HepG2 (cell line): ENCODE measurements around the gene GMPPA. TPM values are rescaled to one million over a fixed set of nuclear protein-coding genes. Genes with fewer than 3 reads are reported as not detected.
A peak's percentile ranks its signal among the peaks of the same experiment; 100 is the strongest.

Experiments used
- ATM ChIP-seq: fragments of 450-650 bp; IDR thresholded peaks from 2 replicates; pipeline ENCODE4 v1.7.1; 2017; ENCODE audit warnings: mild to moderate bottlenecking, borderline replicate concordance
- CBX5 ChIP-seq: sonication (generic); formaldehyde crosslinking; IDR thresholded peaks from 2 replicates; pipeline ENCODE4 v1.4.0; 2020; ENCODE audit warnings: missing genetic modification reagents, borderline replicate concordance
- CHCHD3 ChIP-seq: sonication (generic); formaldehyde crosslinking; IDR thresholded peaks from 2 replicates; pipeline ENCODE4 v1.8.0; 2022; ENCODE audit warnings: mild to moderate bottlenecking, missing genetic modification reagents, moderate library complexity
- HIVEP1 ChIP-seq: sonication (generic); formaldehyde crosslinking; IDR thresholded peaks from 2 replicates; pipeline ENCODE4 v1.4.0; 2020; ENCODE audit warnings: mild to moderate bottlenecking, missing genetic modification reagents
- ISX ChIP-seq: sonication (generic); formaldehyde crosslinking; conservative IDR thresholded peaks from 2 replicates; pipeline ENCODE4 v1.5.0; 2020; ENCODE audit warnings: missing genetic modification reagents
- JUND ChIP-seq: sonication (generic); formaldehyde crosslinking; IDR thresholded peaks from 2 replicates; pipeline ENCODE4 v1.8.0; 2022; ENCODE audit warnings: mild to moderate bottlenecking, missing genetic modification reagents
- MXD4 ChIP-seq: IDR thresholded peaks from 2 replicates; pipeline ENCODE4 v1.6.1; 2016; ENCODE audit warnings: mild to moderate bottlenecking, missing biosample characterization, missing genetic modification reagents
- RBM22 ChIP-seq: fragments of 200-400 bp; formaldehyde crosslinking; optimal IDR thresholded peaks from 2 replicates; pipeline ENCODE3; 2017; ENCODE audit warnings: mild to moderate bottlenecking, low read length, moderate library complexity
- REXO4 ChIP-seq: sonication (generic); formaldehyde crosslinking; IDR thresholded peaks from 2 replicates; pipeline ENCODE4 v1.8.0; 2022; ENCODE audit warnings: missing genetic modification reagents, mild to moderate bottlenecking, borderline replicate concordance
- SPEN ChIP-seq: sonication (generic); formaldehyde crosslinking; IDR thresholded peaks from 2 replicates; pipeline ENCODE4 v1.5.1; 2020; ENCODE audit warnings: low read depth, mild to moderate bottlenecking, missing genetic modification reagents
- ZNF143 ChIP-seq: sonication (generic); formaldehyde crosslinking; IDR thresholded peaks from 2 replicates; pipeline ENCODE4 v1.4.0; 2020; ENCODE audit warnings: missing genetic modification reagents
- ZNF331 ChIP-seq: sonication (generic); formaldehyde crosslinking; IDR thresholded peaks from 2 replicates; pipeline ENCODE4 v1.4.0; 2020; ENCODE audit warnings: missing genetic modification reagents
- ZNF484 ChIP-seq: sonication (generic); formaldehyde crosslinking; IDR thresholded peaks from 2 replicates; pipeline ENCODE4 v1.5.1; 2020; ENCODE audit warnings: mild to moderate bottlenecking, low read depth, missing genetic modification reagents, borderline replicate concordance
- ZNF841 ChIP-seq: sonication (generic); formaldehyde crosslinking; IDR thresholded peaks from 2 replicates; pipeline ENCODE4 v1.8.1; 2023; ENCODE audit warnings: missing genetic modification reagents, borderline replicate concordance
- polyA plus RNA-seq, 8 experiments: library from polyadenylated mRNA; depleted of rRNA in 3 of 8; stranded (reverse) in 7 of 8; unstranded in 1 of 8; fragments of >200 nt; fragmentation: Illumina TruSeq in 4 of 8; extraction: Trizol in 4 of 8; gene quantifications; 2 replicates each; pipeline versions ENCODE4 v1.2.1 to v1.2.3, GENCODE V29; 2011 to 2016; ENCODE audit warnings: low read depth in 4 of 8, missing spikeins in 1 of 8, mixed read lengths in 1 of 8; ENCODE audit not compliant: insufficient read depth in 1 of 8
- total RNA-seq, 5 experiments: library from RNA; depleted of rRNA; stranded (reverse); fragments of >200 nt; fragmentation: Illumina TruSeq; extraction: Trizol; gene quantifications; 2 replicates each; pipeline ENCODE4 v1.2.3, GENCODE V29; 2016; ENCODE audit warnings: low read depth in 1 of 5
- TF ChIP-seq, protein P1 (sequence below): IDR thresholded peaks from 2 replicates; pipeline ENCODE4 v1.4.0; 2020; ENCODE audit warnings: mild to moderate bottlenecking, missing genetic modification reagents
- TF ChIP-seq, protein P2 (sequence below): sonication (generic); formaldehyde crosslinking; IDR thresholded peaks from 2 replicates; pipeline ENCODE4 v1.8.1; 2022; ENCODE audit warnings: low read depth, mild to moderate bottlenecking, missing genetic modification reagents
- TF ChIP-seq, protein P3 (sequence below), 2 experiments: sonication (generic) in 1 of 2; formaldehyde crosslinking in 1 of 2; IDR thresholded peaks; 2 replicates each; pipeline versions ENCODE4 v1.5.1 to v1.6.1; 2011 to 2020; ENCODE audit warnings: borderline replicate concordance in 1 of 2, low read depth in 1 of 2, low read length in 1 of 2, mild to moderate bottlenecking in 1 of 2, missing genetic modification reagents in 1 of 2, moderate library complexity in 1 of 2
- TF ChIP-seq, protein P4 (sequence below): sonication (generic); formaldehyde crosslinking; conservative IDR thresholded peaks from 2 replicates; pipeline ENCODE4 v1.8.1; 2023; ENCODE audit warnings: missing genetic modification reagents

The GMPPA gene
- total and polyA plus RNA-seq, 2 of the 13 experiments (the other 11 are each of a cell fraction or from before 2014, with no cell fraction given) = 81.1 to 106 TPM

DNA sequence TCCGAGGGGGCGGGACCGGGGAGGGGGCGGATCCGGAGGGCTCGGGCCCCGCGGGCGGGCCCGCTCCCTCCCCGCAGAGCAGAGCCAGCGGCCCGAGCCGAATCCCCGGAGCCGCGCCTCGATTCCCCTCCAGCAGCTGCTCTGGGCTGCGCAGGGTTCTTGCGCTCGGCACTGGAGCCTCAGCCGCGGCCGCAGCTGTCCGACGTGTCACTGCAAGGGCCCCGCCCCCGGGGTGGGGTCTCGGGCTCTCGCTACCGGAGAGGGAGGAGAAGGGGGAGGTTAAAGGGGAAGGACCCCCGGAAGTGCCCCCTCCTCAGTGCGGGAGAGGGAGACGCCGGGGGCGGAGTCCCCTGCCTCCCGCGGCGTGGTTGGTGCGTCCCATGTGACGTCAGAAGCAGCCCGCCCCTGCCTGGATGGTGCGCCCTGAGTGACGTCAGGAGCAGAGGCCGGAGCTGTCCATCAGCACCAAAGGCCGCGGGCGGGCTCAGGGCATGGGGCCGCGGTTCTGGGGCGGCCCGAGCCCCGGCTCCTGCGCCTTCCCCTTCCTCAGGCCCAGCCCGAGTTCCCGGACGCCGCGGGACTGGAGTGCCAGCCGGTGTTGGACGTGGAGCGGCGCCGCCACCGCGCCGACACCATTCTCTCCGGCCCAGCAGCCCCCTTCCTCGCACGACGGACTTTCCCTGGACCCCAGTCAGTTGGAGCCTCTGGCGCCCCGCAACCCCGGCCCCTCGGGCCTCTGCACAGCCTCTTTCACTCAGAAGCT, 45.1 kb downstream of the GMPPA start, which contains the start of the genes CHPF and TMEM198 (continued):
- TF ChIP-seq ZNF484 (CRISPR knock-in tag) (no peak), RBM22 (peak; percentile 50), SPEN (peak; percentile 91), ZNF331 (CRISPR knock-in tag) (peak; percentile 68), ATM (no peak), CBX5 (CRISPR knock-in tag) (peak; percentile 72; the same call in 1 of the 2 replicates), JUND (CRISPR knock-in tag) (peak; percentile 73), ZNF143 (CRISPR knock-in tag) (no peak), ZNF841 (0 out of 2 replicates have a peak, but pooled peaks have one; percentile 19), MXD4 (peak; percentile 81), HIVEP1 (peak; percentile 96), ISX (CRISPR knock-in tag) (peak; percentile 87; the same call in 1 of the 2 replicates), CHCHD3 (CRISPR knock-in tag) (no peak), REXO4 (CRISPR knock-in tag) (peak; percentile 40; the same call in 1 of the 2 replicates)
- TF ChIP-seq, protein P1, sequence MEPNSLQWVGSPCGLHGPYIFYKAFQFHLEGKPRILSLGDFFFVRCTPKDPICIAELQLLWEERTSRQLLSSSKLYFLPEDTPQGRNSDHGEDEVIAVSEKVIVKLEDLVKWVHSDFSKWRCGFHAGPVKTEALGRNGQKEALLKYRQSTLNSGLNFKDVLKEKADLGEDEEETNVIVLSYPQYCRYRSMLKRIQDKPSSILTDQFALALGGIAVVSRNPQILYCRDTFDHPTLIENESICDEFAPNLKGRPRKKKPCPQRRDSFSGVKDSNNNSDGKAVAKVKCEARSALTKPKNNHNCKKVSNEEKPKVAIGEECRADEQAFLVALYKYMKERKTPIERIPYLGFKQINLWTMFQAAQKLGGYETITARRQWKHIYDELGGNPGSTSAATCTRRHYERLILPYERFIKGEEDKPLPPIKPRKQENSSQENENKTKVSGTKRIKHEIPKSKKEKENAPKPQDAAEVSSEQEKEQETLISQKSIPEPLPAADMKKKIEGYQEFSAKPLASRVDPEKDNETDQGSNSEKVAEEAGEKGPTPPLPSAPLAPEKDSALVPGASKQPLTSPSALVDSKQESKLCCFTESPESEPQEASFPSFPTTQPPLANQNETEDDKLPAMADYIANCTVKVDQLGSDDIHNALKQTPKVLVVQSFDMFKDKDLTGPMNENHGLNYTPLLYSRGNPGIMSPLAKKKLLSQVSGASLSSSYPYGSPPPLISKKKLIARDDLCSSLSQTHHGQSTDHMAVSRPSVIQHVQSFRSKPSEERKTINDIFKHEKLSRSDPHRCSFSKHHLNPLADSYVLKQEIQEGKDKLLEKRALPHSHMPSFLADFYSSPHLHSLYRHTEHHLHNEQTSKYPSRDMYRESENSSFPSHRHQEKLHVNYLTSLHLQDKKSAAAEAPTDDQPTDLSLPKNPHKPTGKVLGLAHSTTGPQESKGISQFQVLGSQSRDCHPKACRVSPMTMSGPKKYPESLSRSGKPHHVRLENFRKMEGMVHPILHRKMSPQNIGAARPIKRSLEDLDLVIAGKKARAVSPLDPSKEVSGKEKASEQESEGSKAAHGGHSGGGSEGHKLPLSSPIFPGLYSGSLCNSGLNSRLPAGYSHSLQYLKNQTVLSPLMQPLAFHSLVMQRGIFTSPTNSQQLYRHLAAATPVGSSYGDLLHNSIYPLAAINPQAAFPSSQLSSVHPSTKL (CRISPR knock-in tag) = peak; percentile 66; the same call in 1 of the 2 replicates
- TF ChIP-seq, protein P2, sequence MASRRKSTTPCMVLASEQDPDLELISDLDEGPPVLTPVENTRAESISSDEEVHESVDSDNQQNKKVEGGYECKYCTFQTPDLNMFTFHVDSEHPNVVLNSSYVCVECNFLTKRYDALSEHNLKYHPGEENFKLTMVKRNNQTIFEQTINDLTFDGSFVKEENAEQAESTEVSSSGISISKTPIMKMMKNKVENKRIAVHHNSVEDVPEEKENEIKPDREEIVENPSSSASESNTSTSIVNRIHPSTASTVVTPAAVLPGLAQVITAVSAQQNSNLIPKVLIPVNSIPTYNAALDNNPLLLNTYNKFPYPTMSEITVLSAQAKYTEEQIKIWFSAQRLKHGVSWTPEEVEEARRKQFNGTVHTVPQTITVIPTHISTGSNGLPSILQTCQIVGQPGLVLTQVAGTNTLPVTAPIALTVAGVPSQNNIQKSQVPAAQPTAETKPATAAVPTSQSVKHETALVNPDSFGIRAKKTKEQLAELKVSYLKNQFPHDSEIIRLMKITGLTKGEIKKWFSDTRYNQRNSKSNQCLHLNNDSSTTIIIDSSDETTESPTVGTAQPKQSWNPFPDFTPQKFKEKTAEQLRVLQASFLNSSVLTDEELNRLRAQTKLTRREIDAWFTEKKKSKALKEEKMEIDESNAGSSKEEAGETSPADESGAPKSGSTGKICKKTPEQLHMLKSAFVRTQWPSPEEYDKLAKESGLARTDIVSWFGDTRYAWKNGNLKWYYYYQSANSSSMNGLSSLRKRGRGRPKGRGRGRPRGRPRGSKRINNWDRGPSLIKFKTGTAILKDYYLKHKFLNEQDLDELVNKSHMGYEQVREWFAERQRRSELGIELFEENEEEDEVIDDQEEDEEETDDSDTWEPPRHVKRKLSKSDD (CRISPR knock-in tag) = peak; percentile 84; the same call in 1 of the 2 replicates
- TF ChIP-seq, protein P3, sequence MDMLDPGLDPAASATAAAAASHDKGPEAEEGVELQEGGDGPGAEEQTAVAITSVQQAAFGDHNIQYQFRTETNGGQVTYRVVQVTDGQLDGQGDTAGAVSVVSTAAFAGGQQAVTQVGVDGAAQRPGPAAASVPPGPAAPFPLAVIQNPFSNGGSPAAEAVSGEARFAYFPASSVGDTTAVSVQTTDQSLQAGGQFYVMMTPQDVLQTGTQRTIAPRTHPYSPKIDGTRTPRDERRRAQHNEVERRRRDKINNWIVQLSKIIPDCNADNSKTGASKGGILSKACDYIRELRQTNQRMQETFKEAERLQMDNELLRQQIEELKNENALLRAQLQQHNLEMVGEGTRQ (IDR thresholded peaks at IDR 0.05; ENCODE audit: low read depth, low read length) = no peak
- TF ChIP-seq, protein P3 (CRISPR knock-in tag; IDR thresholded peaks at IDR 0.05; ENCODE audit: borderline replicate concordance) = no peak
- TF ChIP-seq, protein P4, sequence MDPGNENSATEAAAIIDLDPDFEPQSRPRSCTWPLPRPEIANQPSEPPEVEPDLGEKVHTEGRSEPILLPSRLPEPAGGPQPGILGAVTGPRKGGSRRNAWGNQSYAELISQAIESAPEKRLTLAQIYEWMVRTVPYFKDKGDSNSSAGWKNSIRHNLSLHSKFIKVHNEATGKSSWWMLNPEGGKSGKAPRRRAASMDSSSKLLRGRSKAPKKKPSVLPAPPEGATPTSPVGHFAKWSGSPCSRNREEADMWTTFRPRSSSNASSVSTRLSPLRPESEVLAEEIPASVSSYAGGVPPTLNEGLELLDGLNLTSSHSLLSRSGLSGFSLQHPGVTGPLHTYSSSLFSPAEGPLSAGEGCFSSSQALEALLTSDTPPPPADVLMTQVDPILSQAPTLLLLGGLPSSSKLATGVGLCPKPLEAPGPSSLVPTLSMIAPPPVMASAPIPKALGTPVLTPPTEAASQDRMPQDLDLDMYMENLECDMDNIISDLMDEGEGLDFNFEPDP = no peak
